HuH-7 (cell line): ENCODE data around the gene CDC45.
"Not testable (repeated sequence)": the region's sequence is repeated elsewhere in the genome, so short reads cannot be mapped to it uniquely, and the experiment has no call there.

Experiments
- DNase-seq: peaks from one replicate; pipeline ENCODE4 v3.0.0; 2011; ENCODE audit warnings: low spot score

Gene CDC45, protein sequence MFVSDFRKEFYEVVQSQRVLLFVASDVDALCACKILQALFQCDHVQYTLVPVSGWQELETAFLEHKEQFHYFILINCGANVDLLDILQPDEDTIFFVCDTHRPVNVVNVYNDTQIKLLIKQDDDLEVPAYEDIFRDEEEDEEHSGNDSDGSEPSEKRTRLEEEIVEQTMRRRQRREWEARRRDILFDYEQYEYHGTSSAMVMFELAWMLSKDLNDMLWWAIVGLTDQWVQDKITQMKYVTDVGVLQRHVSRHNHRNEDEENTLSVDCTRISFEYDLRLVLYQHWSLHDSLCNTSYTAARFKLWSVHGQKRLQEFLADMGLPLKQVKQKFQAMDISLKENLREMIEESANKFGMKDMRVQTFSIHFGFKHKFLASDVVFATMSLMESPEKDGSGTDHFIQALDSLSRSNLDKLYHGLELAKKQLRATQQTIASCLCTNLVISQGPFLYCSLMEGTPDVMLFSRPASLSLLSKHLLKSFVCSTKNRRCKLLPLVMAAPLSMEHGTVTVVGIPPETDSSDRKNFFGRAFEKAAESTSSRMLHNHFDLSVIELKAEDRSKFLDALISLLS

DNA sequence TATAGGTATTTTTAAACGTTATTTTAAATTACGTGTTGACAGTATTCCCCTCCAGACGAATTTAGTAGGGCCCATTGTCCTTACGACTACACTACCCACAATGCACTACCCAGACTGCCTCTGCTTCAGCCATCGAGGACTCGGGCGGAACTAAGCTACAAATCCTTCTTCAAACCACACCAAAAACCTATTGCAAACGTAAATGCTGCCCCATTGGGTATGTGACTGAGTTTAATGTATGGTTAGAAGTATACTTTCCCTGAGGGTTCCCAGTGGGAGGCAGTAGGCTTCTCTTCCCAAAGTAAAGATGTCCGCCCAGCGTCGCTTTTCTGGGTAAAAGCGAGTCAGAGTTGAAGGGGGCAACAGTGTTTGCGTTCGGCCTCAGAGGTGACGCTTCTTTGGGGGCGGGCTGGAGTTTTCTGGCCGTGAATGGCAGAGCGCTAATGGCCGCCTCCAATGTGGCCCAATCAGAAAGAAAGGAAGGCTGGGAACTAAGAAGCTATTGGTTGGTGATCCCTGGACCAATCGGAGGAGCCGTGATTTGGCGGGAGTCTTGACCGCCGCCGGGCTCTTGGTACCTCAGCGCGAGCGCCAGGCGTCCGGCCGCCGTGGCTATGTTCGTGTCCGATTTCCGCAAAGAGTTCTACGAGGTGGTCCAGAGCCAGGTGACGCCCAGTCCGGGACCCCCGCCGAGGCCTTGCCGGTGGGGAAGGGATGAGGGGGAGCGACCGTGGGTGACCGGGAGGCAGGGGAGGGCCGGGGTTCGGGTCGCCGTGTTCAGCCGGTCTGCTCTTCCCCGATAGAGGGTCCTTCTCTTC lies at the start of gene CDC45:
CDC45 (plus strand) TSS at position 566 of the 818 bp plus-strand sequence; CDS start at position 615, 49 bp downstream.
- DNase-seq: peak; percentile 96

DNA sequence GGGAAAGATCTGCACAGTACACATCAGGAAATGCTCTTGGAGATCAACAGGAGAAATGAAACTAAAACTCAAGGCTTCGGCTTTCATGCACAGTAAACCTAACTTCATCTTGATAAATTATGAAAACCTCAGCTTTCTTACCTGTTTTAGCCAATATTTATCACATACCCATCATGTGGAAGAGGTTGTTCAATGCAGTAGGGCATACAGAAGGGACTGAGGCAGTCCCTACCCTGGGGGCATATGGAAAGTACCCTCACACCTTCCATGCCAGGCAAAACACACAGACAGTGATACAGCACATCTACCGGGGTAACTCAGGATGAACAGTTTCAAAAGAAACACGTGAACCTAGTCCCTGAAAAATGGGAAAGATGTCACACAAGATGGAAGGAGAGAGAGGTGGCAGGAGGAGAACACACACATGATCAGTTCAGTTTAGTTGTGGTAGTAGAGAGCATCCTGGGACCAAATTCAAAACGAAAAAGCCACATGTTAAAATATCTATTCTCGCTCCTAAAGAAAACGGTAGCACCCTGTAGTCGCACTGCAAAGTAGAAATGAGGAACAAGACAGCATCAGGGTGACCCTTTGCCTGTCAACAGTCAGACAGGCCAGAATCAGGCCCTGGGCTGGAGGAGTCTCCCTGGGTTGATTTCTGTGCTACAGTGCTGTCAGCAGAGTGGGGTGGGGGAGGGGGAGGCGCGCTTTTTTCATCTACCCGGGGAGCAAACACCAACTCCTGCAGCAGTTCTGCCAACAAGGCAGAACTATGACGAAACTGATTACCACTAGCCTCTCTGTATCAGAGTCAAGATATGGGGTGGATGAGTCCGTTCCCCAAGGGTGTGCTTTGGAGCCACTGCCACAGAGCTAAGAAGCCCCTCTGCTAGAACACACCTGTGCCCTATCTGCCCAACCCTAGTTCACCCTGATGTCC lies 49.5 kb upstream of the CDC45 start:
- peak; percentile 34 for DNase-seq

DNA sequence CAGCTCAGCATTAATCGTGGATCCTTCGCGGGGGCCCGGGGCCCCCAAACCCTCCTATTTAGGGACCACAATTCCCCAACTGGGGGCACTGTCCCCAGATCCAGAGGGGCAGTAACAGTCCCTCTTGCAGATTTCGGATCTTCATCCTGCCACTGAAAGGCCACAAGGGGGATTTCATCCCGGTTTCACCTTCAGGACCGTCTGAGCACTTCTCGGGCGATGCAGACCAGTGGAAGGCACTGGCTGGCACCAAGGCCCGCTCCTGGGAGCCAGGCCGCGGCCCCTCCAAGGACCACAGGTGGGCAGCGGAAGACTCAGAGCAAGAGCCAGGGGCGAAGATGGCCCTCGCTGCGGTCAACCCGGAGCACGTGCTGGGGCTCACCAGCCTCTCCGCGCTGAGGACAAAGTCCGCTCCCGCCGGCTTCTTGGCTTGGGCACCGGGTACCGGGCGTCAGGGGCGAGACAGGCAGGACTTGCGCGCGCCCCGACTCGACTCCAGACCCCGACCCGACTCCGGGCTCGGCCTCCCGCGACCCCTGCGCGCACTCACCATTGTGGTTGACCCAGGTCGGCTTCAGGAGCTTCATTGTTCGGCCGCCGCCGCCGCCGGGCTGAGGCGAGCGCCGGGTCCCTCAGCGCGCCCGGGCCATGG lies 48.7 kb upstream of the CDC45 start:
- peak; percentile 36 for DNase-seq

DNA sequence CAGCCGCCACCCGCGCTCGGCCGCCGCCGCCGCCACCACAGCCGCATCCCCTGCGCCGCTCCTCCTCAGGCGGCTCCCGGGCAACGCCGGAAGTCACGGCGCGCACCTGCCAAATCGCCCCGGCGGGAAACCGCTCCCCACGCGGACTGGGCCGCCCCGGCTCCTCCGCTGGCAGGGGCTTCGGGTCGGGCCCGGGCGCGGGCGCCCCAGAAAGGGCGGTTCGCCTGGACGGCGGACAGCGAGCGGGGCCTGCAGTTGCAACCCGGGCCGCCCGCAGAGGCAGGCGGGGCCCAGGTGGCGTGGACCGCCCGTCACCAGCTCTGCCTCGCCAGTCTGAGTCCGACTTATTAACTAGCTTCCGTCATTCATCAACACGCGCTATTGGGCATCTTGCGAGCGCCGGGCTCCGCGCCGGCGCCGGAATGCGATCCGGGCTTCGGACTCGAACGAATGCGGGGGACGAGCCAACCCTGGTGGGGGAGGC lies 48.0 kb upstream of the CDC45 start, which contains the start of gene HIRA:
HIRA (minus strand) TSS at position 85 of the 484 bp plus-strand sequence. CDS start 257 bp downstream, outside the sequence.
- DNase-seq: peak; percentile 72

DNA sequence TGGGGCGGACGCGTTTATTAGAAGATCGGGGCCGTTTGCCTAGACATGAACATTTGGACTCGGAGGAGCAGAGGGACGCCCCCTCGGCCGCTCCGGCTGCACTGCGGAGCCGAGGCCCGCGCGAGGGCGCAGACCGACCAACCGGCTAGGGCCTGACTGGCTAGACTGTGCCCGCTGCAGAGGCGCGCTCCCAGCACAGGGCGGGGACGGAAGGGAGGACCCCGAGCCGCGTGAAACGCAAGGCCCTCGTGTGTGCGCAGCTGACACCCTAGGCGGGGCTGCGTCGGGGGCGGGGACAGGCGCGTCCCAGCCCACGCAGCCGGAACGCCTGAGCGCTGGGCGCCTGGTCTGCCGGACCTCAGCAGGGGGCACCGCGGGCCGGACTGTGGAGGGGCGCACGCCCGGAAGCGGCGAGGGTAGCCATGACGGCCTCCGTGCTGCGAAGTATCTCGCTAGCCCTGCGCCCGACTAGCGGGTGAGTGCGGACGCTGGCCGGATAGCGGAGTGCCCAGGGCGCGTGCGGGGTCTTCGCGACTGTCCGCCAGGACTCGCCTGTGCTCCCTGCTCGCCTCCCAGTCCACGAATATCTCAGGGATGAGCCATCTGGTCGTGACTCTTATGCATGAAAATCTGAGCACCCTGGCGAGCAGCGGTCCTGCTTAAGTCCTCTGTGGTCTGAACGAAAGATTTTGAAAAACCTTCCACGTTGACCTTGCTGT lies 47.4 kb upstream of the CDC45 start, which contains the start of gene MRPL40:
MRPL40 (plus strand) TSS at position 413 of the 719 bp plus-strand sequence; CDS start at position 423, 10 bp downstream.
- peak; percentile 90 for DNase-seq

DNA sequence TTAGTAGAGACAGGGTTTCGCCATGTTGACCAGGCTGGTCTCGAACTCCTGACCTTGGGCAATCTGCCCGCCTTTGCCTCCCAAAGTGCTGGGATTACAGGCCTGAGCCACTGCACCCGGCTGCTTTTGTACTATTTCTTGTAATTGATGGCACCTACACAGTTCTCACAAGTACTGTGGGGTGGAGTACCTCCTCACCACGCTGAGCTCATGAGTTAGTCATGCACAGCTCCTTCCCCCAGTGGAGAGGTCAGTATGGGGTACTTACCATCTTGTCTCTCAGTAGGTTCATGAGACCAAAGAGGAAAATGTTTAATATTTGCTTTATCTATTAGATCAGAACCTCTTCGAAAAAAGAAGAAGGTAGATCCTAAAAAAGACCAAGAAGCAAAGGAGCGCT lies 45.3 kb upstream of the CDC45 start:
- DNase-seq: no peak

DNA sequence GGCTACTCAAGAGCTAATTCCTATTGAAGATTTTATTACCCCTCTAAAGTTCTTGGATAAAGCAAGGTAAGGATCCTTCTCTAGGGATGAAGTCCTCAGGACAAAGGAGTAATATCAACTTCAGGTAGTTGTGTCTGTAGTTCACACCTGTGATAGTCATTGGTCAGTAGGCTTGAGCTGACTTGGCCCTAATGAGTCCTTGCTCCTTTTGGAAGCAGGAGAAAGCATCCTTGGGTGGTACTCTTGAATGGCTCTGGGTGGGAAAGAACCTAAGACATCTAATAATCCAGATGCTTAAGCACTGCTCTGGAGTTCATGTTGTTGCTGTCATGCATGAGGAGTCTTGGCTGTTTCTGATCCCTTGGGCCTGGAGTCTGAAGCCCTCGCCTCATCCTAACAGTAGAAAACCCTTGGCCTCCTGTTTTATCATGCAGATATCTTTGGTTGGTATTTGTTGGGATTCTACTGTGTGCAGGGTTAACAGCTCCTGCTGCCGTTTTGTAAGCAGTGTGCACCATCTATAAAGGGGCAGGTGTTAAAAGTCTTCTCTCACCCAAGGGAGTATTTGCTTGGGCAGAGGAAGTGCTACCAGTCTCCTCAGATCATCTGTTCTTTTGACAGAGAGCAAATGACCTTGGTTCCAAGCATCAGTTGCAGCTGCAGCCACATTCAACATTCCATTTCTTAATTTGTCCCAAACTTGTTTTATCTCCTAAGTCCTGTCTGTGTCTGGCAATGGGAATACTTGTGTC lies 44.7 kb upstream of the CDC45 start:
- no peak for DNase-seq

DNA sequence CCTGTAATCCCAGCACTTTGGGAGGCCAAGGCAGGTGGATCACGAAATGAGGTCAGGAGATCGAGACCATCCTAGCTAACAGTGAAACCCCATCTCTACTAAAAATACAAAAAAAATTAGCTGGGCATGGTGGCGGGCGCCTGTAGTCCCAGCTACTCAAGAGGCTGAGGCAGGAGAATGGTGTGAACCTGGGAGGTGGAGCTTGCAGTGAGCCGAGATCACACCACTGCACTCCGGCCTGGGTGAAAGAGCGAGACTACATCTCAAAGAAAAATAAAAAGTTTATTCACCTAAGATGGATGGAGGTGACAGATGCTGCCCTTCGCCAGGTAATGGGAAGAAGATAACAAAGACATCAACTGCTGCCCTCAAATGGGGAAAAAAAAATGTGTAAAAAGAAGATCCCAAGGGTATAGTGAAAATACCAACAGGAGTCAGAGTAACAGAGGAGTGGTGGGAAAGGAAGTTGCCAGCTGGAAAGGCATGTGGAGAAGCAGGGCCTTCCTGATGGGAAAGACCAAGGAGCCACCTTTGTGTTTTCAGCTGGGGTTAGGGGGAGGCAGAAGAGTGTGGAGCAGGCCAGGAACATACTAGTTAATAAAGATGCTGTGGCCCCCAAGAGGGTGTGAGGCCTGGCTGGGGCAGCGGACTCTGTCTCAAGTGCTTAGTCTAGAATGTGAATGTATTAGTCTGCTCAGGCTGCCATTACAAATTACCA lies 43.1 kb upstream of the CDC45 start:
- DNase-seq: not testable (repeated sequence)

DNA sequence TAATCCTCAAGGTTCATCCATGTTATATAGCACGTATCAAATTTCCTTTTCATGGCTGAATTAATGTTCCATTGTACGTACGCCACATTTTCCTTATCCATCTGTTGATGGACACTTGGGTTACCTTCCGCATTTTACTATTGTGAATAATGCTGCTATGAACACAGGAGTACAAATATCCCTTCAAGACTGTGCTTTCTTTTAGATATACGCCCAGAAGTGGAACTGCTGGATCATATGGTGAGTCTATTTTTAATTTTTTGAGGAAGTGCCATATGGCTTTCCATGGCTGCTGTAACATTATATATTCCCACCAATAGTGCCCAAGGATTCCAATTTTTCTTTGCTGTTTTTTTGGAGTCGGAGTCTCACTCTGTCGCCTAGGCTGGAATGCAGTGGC lies 41.4 kb upstream of the CDC45 start:
- no peak for DNase-seq

DNA sequence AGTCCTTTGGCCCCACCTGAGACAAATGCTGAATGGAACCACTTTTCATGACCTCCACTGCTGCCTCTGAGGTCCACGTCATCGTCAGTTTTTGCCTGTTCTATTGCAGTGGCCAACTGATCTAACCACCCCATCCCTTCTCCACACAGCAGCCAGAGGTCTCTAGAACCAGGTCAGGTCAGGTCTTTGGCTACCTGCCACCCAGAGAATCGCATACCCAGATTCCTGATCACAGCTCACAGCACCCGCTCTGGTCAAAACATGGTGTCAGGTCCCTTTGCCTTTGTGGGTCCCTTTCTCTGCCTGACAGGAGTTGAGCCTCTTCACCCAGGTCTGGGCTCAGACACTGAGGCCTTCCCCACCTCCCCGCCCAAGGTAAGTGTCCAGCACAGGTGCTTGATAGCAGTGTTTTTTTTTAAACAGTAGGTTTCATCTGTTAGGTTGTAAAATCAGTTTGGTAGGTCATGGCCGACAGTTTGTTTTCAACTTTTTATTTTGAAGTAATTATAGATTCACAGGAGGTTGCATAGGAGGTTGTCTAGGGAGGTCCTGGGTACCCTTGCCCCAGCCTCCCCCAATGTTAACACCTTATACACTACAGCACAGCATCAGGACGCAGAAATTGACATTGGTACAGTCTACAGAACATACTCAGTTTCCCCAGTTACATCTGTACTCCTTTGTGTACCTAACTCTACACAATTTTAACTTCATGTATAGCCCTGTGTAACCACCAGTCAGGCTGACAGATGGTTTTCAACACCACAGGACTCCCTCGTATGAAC lies 39.1 kb upstream of the CDC45 start:
- no peak for DNase-seq

DNA sequence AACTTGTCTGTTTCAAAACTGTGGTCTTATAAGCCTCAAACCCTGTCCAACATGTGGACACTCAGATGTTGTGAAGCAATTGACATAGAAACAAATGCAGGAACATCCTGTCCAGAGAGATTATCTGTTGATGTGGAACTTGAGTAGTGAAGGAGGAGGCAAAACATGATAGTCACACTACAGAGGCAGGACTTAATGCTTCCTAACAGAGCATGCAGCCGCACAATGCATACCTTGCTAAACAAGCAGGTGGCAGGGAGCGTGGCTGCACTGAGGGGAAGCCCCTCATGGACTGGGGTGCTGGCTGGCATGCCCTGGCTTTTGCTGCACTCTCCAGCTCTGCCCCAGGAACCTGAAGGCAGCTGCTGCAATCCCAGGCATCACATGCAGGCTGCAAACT lies 37.6 kb upstream of the CDC45 start:
- no peak for DNase-seq

DNA sequence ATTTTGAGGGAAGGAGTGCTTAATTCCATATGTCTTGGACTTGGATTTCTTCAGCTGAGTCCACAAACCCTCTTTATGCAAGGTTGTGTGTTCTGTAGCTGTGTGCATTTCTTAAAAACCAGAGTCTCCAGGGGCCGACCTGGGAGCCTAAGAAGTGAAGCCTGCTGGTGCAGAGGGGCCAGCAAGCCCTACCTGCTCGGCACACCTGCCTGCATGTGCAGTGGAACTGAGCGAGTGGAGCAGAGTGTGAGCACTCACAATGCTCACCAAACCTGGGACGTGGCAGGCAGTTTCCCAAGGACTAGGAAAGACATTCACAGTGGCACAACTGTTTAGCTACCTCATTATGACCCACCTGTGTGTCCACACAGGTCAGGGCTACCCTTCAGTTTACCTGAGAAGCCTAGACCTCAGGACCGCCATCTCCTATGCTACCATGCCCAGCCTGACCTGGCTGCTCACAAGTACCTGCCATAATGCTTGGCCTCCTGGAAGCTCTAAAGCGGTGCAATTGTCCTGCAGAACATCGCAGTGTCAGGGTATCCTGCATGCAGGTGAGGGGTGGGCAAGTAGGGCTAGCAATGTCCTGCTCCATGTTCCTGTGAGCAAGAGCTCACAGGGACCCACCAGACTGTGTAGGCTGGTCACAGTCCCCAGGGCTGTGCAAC lies 36.0 kb upstream of the CDC45 start:
- no peak for DNase-seq

DNA sequence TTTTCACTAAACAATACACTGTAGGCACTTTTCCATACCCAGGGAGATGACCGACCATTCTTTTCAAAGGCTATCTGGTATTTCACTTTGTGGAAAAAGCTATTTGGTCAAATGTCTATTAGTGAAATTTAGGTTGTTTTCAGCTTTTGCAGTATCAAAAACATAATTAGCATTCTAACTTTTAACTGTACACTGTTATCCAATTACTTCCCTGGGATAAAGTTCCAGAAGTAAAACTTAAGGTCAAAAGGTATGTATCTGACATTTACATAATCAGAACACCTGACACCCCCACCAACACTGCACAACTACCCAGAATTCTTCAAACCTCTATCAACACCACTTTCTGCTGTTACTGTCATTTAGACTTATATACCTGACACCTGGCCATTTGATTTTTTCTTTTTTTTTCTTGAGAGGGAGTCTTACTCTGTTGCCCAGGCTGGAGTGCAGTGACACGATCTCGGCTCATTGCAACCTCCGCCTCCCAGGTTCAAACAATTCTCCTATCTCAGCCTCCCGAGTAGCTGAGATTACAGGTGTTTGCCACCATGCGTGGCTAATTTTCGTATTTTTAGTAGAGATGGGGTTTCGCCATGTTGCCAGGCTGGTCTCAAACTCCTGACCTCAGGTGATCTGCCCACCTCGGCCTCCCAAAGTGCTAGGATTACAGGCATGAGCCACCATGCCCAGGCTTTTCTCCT lies 34.3 kb upstream of the CDC45 start:
- DNase-seq: not testable (repeated sequence)

DNA sequence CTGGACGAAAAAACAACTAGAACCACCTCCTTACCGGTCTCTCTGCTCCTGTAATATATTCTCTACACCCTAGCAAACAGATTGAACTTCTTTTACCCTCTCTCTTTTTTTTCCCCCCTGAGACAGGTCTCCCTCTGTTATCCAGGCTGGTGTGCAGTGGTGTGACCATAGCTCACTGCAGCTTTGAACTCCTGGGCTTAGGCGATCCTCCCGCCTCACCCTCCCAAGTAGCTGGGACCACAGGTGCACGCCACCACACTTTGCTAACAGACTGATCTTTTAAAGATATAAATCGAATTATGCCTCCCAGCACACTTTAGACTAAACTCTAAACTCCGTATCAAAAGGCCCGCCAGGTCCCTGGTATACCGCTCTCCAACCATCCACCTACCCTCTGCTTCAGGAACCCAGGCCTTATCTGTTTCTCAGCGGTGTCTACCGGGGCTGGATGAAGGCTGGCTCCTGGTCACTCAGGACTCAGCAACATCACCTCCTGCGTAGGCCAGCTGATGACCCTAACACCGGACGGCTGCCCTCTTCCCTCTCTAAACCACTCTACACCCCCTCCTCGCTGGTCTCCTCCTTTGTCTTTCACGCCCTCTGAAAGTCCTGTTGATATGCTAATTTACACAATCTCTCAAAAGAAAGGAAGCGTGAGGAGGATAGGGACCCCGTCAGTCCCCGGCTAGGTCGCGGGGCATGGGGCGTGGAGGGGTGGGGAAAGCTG lies 33.0 kb upstream of the CDC45 start:
- DNase-seq: peak; percentile 25

DNA sequence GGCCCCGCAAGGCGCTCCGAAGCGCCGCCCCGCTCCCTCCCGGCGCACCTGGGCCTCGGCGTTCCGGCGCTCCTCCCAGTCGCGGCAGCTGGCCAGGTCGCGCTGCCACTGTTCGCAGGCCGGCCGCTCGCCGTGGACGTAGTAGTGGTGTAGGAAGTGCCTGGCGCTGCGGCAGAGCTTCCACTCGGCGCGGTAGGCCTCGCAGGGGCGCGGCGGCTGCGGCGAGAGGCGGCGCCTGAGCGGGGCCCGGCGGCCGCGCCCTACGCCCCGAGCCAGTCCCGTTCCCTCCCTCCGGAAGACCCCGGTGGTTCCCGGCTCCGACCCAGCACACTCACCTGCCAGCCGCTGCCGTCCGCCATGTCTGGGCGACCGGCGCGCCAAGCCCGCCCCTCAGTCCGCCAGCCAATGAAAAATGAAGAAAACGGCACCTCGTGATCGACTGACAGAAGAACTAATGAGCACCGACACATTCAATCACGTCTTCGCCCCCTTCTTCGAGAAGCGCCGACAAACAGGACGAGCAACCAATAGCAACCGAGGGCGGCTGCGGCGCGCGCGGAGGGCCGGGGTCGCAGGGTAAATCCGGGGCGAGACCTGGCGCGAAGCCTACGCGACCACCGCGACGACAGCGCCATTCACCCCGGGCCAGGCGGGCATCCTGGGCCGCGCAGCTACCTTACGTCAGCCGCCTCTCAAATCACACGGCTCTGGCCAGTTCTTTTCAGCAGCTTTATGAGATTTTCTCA lies 32.2 kb upstream of the CDC45 start, which contains the start of gene C22orf39:
C22orf39 (minus strand) TSS at position 382 of the 746 bp plus-strand sequence; CDS start at position 359, 23 bp downstream.
- DNase-seq: peak; percentile 97
